Mucosa of stomach (tissue), 1 donor: ENCODE data around the gene MANEA.
"Not testable (repeated sequence)": the region's sequence is repeated elsewhere in the genome, so short reads cannot be mapped to it uniquely, and the experiment has no call there.

Experiments
- H3K27me3 ChIP-seq: one replicate; pipeline ENCODE4 v1.7.0; 2013; ENCODE audit warnings: mild to moderate bottlenecking, low read length; ENCODE audit not compliant: control insufficient read depth, insufficient read depth
- H3K36me3 ChIP-seq: one replicate; pipeline ENCODE4 v1.7.0; 2013; ENCODE audit warnings: low read length; ENCODE audit not compliant: control insufficient read depth, insufficient read depth
- H3K4me1 ChIP-seq: one replicate; pipeline ENCODE4 v1.7.0; 2013; ENCODE audit warnings: mild to moderate bottlenecking, low read length; ENCODE audit not compliant: control insufficient read depth, insufficient read depth
- H3K4me3 ChIP-seq: one replicate; pipeline ENCODE4 v1.7.0; 2013; ENCODE audit warnings: low read length
- H3K9ac ChIP-seq: one replicate; pipeline ENCODE4 v1.7.0; 2013; ENCODE audit warnings: mild to moderate bottlenecking, low read length, moderate library complexity
- H3K9me3 ChIP-seq: one replicate; pipeline ENCODE4 v1.7.0; 2013; ENCODE audit warnings: mild to moderate bottlenecking, low read length, moderate library complexity; ENCODE audit not compliant: control insufficient read depth
- donor health status: Pancreatic carcinoma.

Gene MANEA

GRCh38 chr6:95553880-95554279, 23.5 kb upstream of the MANEA start:
- Histone ChIP-seq H3K36me3 (no peaks in the 10 kb centered on the region), H3K4me1 (no peaks in the 10 kb centered on the region), H3K4me3 (no peak overlapping the region), H3K27me3 (no peaks in the 10 kb centered on the region), H3K9ac (no peak overlapping the region), H3K9me3 (no peaks in the 10 kb centered on the region)

- not testable (repeated sequence) for H3K4me1 ChIP-seq, H3K36me3 ChIP-seq, H3K4me3 ChIP-seq, H3K9me3 ChIP-seq, H3K27me3 ChIP-seq, H3K9ac ChIP-seq
These were observed 16.4 kb upstream of the MANEA start for GRCh38 chr6:95560956-95561355.

GRCh38 chr6:95569560-95569959, 7.8 kb upstream of the MANEA start:
- Histone ChIP-seq H3K9ac (no peak overlapping the region), H3K4me3 (no peak overlapping the region), H3K9me3 (no peaks in the 10 kb centered on the region), H3K36me3 (no peaks in the 10 kb centered on the region), H3K27me3 (no peaks in the 10 kb centered on the region), H3K4me1 (no peaks in the 10 kb centered on the region)

- H3K4me1 ChIP-seq, result no peaks in the 10 kb centered on the region
- no peak overlapping the region for H3K9ac ChIP-seq
- no peaks in the 10 kb centered on the region for H3K36me3 ChIP-seq
- no peaks in the 10 kb centered on the region for H3K9me3 ChIP-seq
- H3K4me3 ChIP-seq, result no peak overlapping the region
- no peaks in the 10 kb centered on the region for H3K27me3 ChIP-seq
These were observed 5.2 kb upstream of the MANEA start for GRCh38 chr6:95572098-95572497.

GRCh38 chr6:95574811-95575210, 2.5 kb upstream of the MANEA start:
- Histone ChIP-seq H3K4me3 (no peak overlapping the region), H3K9me3 (no peaks in the 10 kb centered on the region), H3K9ac (no peak overlapping the region)

GRCh38 chr6:95576218-95576997, 927 bp upstream of the MANEA start:
- Histone ChIP-seq H3K4me1 (no peaks in the 10 kb centered on the region), H3K4me3 (peak overlapping the region; percentile 28), H3K27me3 (no peaks in the 10 kb centered on the region), H3K9me3 (no peaks in the 10 kb centered on the region), H3K9ac (peak overlapping the region; percentile 92), H3K36me3 (no peaks in the 10 kb centered on the region)

More at GRCh38 chr6:95574811-95575210, 2.5 kb upstream of the MANEA start:
- no peaks in the 10 kb centered on the region for H3K4me1 ChIP-seq
- H3K27me3 ChIP-seq, result no peaks in the 10 kb centered on the region
- no peaks in the 10 kb centered on the region for H3K36me3 ChIP-seq

- Histone ChIP-seq H3K9ac (peak overlapping the region; percentile 92), H3K4me1 (no peaks in the 10 kb centered on the region), H3K9me3 (no peaks in the 10 kb centered on the region), H3K27me3 (no peaks in the 10 kb centered on the region), H3K36me3 (no peaks in the 10 kb centered on the region), H3K4me3 (peak overlapping the region; percentile 28)
These were observed 384 bp upstream of the MANEA start for GRCh38 chr6:95576998-95577303.

GRCh38 chr6:95578106-95578410, 723 bp downstream of the MANEA start:
- peak overlapping the region; percentile 92 for H3K9ac ChIP-seq
- no peaks in the 10 kb centered on the region for H3K9me3 ChIP-seq
- no peaks in the 10 kb centered on the region for H3K27me3 ChIP-seq
- no peaks in the 10 kb centered on the region for H3K36me3 ChIP-seq
- peak overlapping the region; percentile 28 for H3K4me3 ChIP-seq
- H3K4me1 ChIP-seq, result no peaks in the 10 kb centered on the region

- Histone ChIP-seq H3K4me1 (no peaks in the 10 kb centered on the region), H3K27me3 (no peaks in the 10 kb centered on the region), H3K4me3 (no peak overlapping the region), H3K36me3 (no peaks in the 10 kb centered on the region), H3K9me3 (no peaks in the 10 kb centered on the region), H3K9ac (no peak overlapping the region)
These were observed 3.7 kb downstream of the MANEA start for GRCh38 chr6:95581073-95581472.

- H3K9me3 ChIP-seq, H3K4me1 ChIP-seq, H3K36me3 ChIP-seq, H3K27me3 ChIP-seq, H3K4me3 ChIP-seq, H3K9ac ChIP-seq: not testable (repeated sequence)
These were observed 6.9 kb downstream of the MANEA start for GRCh38 chr6:95584226-95584625.

GRCh38 chr6:95587989-95588388, 10.7 kb downstream of the MANEA start:
- no peak overlapping the region for H3K9ac ChIP-seq
- no peaks in the 10 kb centered on the region for H3K4me1 ChIP-seq
- no peaks in the 10 kb centered on the region for H3K36me3 ChIP-seq
- H3K27me3 ChIP-seq, result no peaks in the 10 kb centered on the region
- no peak overlapping the region for H3K4me3 ChIP-seq
- no peaks in the 10 kb centered on the region for H3K9me3 ChIP-seq

GRCh38 chr6:95589067-95589466, 11.7 kb downstream of the MANEA start:
- Histone ChIP-seq H3K9ac (no peak overlapping the region), H3K9me3 (no peaks in the 10 kb centered on the region), H3K27me3 (no peaks in the 10 kb centered on the region), H3K36me3 (no peaks in the 10 kb centered on the region), H3K4me3 (no peak overlapping the region), H3K4me1 (no peaks in the 10 kb centered on the region)
